WTC11 (cell line): ENCODE results near the gene TGFBR1. TPM values are rescaled to one million over a fixed set of nuclear protein-coding genes. Genes with fewer than 3 reads are reported as not detected.

Experiments used
- ATAC-seq: fragments of 200-7000 bp; cut with Tn5 transposase; 2 replicates; pipeline ENCODE4 v1.10.0; 2021; ENCODE audit warnings: mild to moderate bottlenecking, moderate library complexity
- CTCF ChIA-PET: fragments of 300-600 bp; sonication (Branson Sonifier 250); formaldehyde crosslinking; loops from one replicate; lab custom pipeline; 2021; ENCODE audit warnings: antibody characterized with exemption; lab: Charles Lee
- POLR2A ChIA-PET: fragments of 350-600 bp; sonication (Branson Sonifier 250); formaldehyde crosslinking; loops from one replicate; lab custom pipeline; 2021; ENCODE audit warnings: antibody characterized with exemption; lab: Charles Lee
- DNase-seq: peaks from one replicate; pipeline ENCODE4 v3.0.0; 2021; ENCODE audit warnings: low spot score
- H3K27ac Mint-ChIP-seq: 2 replicates; pipeline ENCODE4 v1.8.0; 2021; ENCODE audit warnings: mixed read lengths
- H3K27me3 Mint-ChIP-seq: 2 replicates; pipeline ENCODE4 v1.8.0; 2021; ENCODE audit warnings: low read depth, mild to moderate bottlenecking, moderate library complexity, mixed read lengths
- H3K36me3 Mint-ChIP-seq: 2 replicates; pipeline ENCODE4 v1.8.0; 2021; ENCODE audit warnings: mixed read lengths
- H3K4me1 Mint-ChIP-seq: 2 replicates; pipeline ENCODE4 v1.8.0; 2022; ENCODE audit warnings: mixed read lengths
- H3K4me3 Mint-ChIP-seq: 2 replicates; pipeline ENCODE4 v1.8.0; 2021; ENCODE audit warnings: mild to moderate bottlenecking, moderate library complexity, mixed read lengths
- H3K9me3 Mint-ChIP-seq: 2 replicates; pipeline ENCODE4 v1.8.0; 2021; ENCODE audit warnings: mixed read lengths
- ELF4 ChIP-seq: sonication (generic); formaldehyde crosslinking; IDR thresholded peaks from 2 replicates; pipeline ENCODE4 v1.8.1; 2022; ENCODE audit warnings: low read depth, mild to moderate bottlenecking, moderate library complexity, missing genetic modification reagents
- JAZF1 ChIP-seq: fragments of 250-450 bp; sonication (Bioruptor Pico); IDR thresholded peaks from 2 replicates; pipeline ENCODE4 v1.9.0; 2021; ENCODE audit warnings: moderate library complexity, mild to moderate bottlenecking, inconsistent platforms
- NFE2L1 ChIP-seq: sonication (generic); formaldehyde crosslinking; IDR thresholded peaks from 2 replicates; pipeline ENCODE4 v1.8.1; 2023; ENCODE audit warnings: missing genetic modification reagents
- NFYB ChIP-seq: sonication (generic); formaldehyde crosslinking; conservative IDR thresholded peaks from 2 replicates; pipeline ENCODE4 v1.8.0; 2022; ENCODE audit warnings: low read depth, missing genetic modification reagents
- NR2C2 ChIP-seq: sonication (generic); formaldehyde crosslinking; IDR thresholded peaks from 2 replicates; pipeline ENCODE4 v1.8.0; 2022; ENCODE audit warnings: mild to moderate bottlenecking, missing genetic modification reagents
- RELA ChIP-seq: sonication (generic); formaldehyde crosslinking; IDR thresholded peaks from 2 replicates; pipeline ENCODE4 v1.8.1; 2022; ENCODE audit warnings: missing genetic modification reagents, mild to moderate bottlenecking, borderline replicate concordance
- SOX15 ChIP-seq: fragments of 250-450 bp; sonication (Bioruptor Pico); IDR thresholded peaks from 2 replicates; pipeline ENCODE4 v1.9.0; 2021; ENCODE audit warnings: mild to moderate bottlenecking
- ZNF138 ChIP-seq: sonication (generic); formaldehyde crosslinking; conservative IDR thresholded peaks from 2 replicates; pipeline ENCODE4 v1.8.1; 2022; ENCODE audit warnings: mild to moderate bottlenecking, moderate library complexity, missing genetic modification reagents
- ZNF263 ChIP-seq: sonication (generic); formaldehyde crosslinking; IDR thresholded peaks from 2 replicates; pipeline ENCODE4 v1.8.1; 2022; ENCODE audit warnings: low read depth, mild to moderate bottlenecking, moderate library complexity, missing genetic modification reagents
- ZNF416 ChIP-seq: fragments of 250-450 bp; sonication (Bioruptor Pico); IDR thresholded peaks from 2 replicates; pipeline ENCODE4 v1.9.0; 2021; ENCODE audit warnings: mild to moderate bottlenecking, inconsistent platforms
- ZNF423 ChIP-seq: fragments of 250-450 bp; sonication (Bioruptor Pico); IDR thresholded peaks from 2 replicates; pipeline ENCODE4 v2.1.2; 2022; ENCODE audit warnings: mild to moderate bottlenecking, moderate library complexity
- total RNA-seq: library from RNA; stranded (reverse); gene quantifications from 3 replicates; pipeline ENCODE4 v1.2.3, GENCODE V29; 2021
- TF ChIP-seq, protein P1 (sequence below): sonication (generic); formaldehyde crosslinking; IDR thresholded peaks from 2 replicates; pipeline ENCODE4 v1.8.0; 2022; ENCODE audit warnings: missing genetic modification reagents
- TF ChIP-seq, protein P2 (sequence below): sonication (generic); formaldehyde crosslinking; IDR thresholded peaks from 2 replicates; pipeline ENCODE4 v1.8.0; 2023; ENCODE audit warnings: missing genetic modification reagents
- TF ChIP-seq, protein P3 (sequence below): sonication (generic); formaldehyde crosslinking; IDR thresholded peaks from 2 replicates; pipeline ENCODE4 v1.8.1; 2022; ENCODE audit warnings: mild to moderate bottlenecking, moderate library complexity, missing genetic modification reagents
- TF ChIP-seq, protein P4 (sequence below): fragments of 200-600 bp; IDR thresholded peaks from 2 replicates; pipeline ENCODE4 v1.8.0; 2022; ENCODE audit warnings: antibody characterized with exemption
- TF ChIP-seq, protein P5 (sequence below): fragments of 250-450 bp; sonication (Bioruptor Pico); IDR thresholded peaks from 2 replicates; pipeline ENCODE4 v1.9.0; 2021; ENCODE audit warnings: mild to moderate bottlenecking
- TF ChIP-seq, protein P6 (sequence below): sonication (generic); formaldehyde crosslinking; IDR thresholded peaks from 2 replicates; pipeline ENCODE4 v1.8.1; 2022; ENCODE audit warnings: mild to moderate bottlenecking, missing genetic modification reagents, moderate library complexity, borderline replicate concordance

Gene TGFBR1
- total RNA-seq, 1 experiment from 2014 or later: 42.4 TPM

DNA sequence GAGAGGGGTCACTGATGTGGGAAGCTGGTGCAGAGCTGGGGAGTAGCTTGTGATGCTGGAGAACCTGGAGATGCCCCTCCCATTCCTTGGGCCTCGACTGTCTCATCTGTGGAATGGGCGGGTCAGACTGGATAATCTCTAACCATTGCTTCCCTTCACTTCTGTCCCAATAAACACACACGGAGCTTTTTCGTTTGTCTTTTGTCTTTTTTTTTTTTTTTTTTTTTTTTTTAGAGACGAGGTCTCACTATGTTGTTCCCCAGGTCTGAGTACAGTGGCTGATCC is 80.4 kb downstream of the TGFBR1 start (continued):
- TF ChIP-seq, protein P1, sequence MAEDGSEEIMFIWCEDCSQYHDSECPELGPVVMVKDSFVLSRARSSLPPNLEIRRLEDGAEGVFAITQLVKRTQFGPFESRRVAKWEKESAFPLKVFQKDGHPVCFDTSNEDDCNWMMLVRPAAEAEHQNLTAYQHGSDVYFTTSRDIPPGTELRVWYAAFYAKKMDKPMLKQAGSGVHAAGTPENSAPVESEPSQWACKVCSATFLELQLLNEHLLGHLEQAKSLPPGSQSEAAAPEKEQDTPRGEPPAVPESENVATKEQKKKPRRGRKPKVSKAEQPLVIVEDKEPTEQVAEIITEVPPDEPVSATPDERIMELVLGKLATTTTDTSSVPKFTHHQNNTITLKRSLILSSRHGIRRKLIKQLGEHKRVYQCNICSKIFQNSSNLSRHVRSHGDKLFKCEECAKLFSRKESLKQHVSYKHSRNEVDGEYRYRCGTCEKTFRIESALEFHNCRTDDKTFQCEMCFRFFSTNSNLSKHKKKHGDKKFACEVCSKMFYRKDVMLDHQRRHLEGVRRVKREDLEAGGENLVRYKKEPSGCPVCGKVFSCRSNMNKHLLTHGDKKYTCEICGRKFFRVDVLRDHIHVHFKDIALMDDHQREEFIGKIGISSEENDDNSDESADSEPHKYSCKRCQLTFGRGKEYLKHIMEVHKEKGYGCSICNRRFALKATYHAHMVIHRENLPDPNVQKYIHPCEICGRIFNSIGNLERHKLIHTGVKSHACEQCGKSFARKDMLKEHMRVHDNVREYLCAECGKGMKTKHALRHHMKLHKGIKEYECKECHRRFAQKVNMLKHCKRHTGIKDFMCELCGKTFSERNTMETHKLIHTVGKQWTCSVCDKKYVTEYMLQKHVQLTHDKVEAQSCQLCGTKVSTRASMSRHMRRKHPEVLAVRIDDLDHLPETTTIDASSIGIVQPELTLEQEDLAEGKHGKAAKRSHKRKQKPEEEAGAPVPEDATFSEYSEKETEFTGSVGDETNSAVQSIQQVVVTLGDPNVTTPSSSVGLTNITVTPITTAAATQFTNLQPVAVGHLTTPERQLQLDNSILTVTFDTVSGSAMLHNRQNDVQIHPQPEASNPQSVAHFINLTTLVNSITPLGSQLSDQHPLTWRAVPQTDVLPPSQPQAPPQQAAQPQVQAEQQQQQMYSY (CRISPR knock-in tag): no peak
- TF ChIP-seq, all 79 proteins: peak for 0

DNA sequence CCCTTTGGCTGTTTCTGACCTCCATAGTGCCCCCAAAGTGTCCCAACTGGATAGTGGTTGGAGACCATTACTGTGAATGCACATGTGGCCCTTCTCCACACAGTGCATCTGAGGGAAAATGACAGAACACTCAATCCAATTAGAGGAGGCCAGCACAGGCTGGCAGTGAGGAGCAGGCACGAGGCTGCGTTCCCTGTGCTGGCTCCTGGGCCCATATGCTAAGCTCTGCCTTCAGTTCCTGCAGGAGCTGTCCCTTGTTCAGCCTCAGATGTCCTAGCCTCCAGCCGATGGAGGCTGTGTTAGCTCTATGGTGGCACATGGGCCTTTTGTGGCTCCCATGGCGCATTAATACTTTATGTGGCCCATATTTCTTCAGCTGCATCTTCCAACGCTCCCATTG is 81.0 kb downstream of the TGFBR1 start:
- Mint-ChIP-seq H3K4me3 (no peak overlapping the region), H3K27me3 (peaks cover 2% of the 10 kb centered on the region; the same call in 1 of the 2 replicates), H3K27ac (no peak overlapping the region), H3K9me3 (no peaks in the 10 kb centered on the region), H3K4me1 (peaks cover 17% of the 10 kb centered on the region), H3K36me3 (no peaks in the 10 kb centered on the region)
- TF ChIP-seq, protein P2, sequence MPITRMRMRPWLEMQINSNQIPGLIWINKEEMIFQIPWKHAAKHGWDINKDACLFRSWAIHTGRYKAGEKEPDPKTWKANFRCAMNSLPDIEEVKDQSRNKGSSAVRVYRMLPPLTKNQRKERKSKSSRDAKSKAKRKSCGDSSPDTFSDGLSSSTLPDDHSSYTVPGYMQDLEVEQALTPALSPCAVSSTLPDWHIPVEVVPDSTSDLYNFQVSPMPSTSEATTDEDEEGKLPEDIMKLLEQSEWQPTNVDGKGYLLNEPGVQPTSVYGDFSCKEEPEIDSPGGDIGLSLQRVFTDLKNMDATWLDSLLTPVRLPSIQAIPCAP: no peak
- TF ChIP-seq, protein P3, sequence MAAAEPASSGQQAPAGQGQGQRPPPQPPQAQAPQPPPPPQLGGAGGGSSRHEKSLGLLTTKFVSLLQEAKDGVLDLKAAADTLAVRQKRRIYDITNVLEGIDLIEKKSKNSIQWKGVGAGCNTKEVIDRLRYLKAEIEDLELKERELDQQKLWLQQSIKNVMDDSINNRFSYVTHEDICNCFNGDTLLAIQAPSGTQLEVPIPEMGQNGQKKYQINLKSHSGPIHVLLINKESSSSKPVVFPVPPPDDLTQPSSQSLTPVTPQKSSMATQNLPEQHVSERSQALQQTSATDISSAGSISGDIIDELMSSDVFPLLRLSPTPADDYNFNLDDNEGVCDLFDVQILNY (CRISPR knock-in tag): no peak
- TF ChIP-seq, protein P4, sequence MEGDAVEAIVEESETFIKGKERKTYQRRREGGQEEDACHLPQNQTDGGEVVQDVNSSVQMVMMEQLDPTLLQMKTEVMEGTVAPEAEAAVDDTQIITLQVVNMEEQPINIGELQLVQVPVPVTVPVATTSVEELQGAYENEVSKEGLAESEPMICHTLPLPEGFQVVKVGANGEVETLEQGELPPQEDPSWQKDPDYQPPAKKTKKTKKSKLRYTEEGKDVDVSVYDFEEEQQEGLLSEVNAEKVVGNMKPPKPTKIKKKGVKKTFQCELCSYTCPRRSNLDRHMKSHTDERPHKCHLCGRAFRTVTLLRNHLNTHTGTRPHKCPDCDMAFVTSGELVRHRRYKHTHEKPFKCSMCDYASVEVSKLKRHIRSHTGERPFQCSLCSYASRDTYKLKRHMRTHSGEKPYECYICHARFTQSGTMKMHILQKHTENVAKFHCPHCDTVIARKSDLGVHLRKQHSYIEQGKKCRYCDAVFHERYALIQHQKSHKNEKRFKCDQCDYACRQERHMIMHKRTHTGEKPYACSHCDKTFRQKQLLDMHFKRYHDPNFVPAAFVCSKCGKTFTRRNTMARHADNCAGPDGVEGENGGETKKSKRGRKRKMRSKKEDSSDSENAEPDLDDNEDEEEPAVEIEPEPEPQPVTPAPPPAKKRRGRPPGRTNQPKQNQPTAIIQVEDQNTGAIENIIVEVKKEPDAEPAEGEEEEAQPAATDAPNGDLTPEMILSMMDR: no peak
- TF ChIP-seq NFE2L1 (CRISPR knock-in tag) (no peak), JAZF1 (CRISPR knock-in tag) (no peak), ZNF263 (CRISPR knock-in tag) (no peak), NR2C2 (no peak), SOX15 (CRISPR knock-in tag) (no peak)
- TF ChIP-seq, protein P5, sequence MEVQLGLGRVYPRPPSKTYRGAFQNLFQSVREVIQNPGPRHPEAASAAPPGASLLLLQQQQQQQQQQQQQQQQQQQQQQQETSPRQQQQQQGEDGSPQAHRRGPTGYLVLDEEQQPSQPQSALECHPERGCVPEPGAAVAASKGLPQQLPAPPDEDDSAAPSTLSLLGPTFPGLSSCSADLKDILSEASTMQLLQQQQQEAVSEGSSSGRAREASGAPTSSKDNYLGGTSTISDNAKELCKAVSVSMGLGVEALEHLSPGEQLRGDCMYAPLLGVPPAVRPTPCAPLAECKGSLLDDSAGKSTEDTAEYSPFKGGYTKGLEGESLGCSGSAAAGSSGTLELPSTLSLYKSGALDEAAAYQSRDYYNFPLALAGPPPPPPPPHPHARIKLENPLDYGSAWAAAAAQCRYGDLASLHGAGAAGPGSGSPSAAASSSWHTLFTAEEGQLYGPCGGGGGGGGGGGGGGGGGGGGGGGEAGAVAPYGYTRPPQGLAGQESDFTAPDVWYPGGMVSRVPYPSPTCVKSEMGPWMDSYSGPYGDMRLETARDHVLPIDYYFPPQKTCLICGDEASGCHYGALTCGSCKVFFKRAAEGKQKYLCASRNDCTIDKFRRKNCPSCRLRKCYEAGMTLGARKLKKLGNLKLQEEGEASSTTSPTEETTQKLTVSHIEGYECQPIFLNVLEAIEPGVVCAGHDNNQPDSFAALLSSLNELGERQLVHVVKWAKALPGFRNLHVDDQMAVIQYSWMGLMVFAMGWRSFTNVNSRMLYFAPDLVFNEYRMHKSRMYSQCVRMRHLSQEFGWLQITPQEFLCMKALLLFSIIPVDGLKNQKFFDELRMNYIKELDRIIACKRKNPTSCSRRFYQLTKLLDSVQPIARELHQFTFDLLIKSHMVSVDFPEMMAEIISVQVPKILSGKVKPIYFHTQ (CRISPR knock-in tag): no peak
- ChIA-PET POLR2A (interaction anchor here (2.5 kb wide), 1 partner anchor 36 kb away, joined by 11 read pairs; the partner anchor contains the start of genes ALG2 and SEC61B), CTCF (interaction anchor here (0.7 to 2.9 kb wide), 4 partner anchors 11 to 784 kb away, joined by 3 to 33 read pairs (median 8); partner anchors contain the start of genes ALG2 and SEC61B)
- ATAC-seq: no peak
- no peak for DNase-seq

DNA sequence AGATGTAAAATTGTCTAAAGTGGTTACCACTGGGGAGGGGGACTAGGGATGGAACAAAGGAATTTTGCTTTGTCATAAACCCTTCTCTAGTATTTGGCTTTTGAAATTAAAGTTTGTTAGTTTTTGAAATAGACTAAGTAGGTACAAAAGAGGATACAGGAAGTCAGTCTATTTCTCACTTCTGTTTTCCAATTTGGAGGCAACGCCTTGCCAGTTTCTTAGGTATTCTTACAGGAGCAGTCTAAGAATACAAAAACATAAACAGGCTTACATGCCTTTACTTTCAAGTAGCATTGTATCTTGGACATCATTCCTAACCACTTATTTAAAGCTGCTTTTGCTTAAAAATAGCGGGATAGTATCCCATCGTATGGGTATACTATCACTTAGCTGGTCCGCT is 82.4 kb downstream of the TGFBR1 start:
- no peaks in the 10 kb centered on the region for H3K9me3 Mint-ChIP-seq
- POLR2A ChIA-PET: no interaction called here
- H3K36me3 Mint-ChIP-seq: no peaks in the 10 kb centered on the region
- H3K4me1 Mint-ChIP-seq: peaks cover 17% of the 10 kb centered on the region
- peaks cover 2% of the 10 kb centered on the region; the same call in 1 of the 2 replicates for H3K27me3 Mint-ChIP-seq
- H3K4me3 Mint-ChIP-seq: no peak overlapping the region
- CTCF ChIA-PET: no interaction called here
- TF ChIP-seq RELA (CRISPR knock-in tag) (no peak), ZNF423 (CRISPR knock-in tag) (no peak), SOX15 (CRISPR knock-in tag) (no peak), ELF4 (no peak), ZNF138 (no peak), NFYB (CRISPR knock-in tag) (no peak), ZNF416 (CRISPR knock-in tag) (no peak)
- TF ChIP-seq, protein P6, sequence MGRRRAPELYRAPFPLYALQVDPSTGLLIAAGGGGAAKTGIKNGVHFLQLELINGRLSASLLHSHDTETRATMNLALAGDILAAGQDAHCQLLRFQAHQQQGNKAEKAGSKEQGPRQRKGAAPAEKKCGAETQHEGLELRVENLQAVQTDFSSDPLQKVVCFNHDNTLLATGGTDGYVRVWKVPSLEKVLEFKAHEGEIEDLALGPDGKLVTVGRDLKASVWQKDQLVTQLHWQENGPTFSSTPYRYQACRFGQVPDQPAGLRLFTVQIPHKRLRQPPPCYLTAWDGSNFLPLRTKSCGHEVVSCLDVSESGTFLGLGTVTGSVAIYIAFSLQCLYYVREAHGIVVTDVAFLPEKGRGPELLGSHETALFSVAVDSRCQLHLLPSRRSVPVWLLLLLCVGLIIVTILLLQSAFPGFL: no peak
- TF ChIP-seq, protein P1 (CRISPR knock-in tag): no peak
- no peak overlapping the region for H3K27ac Mint-ChIP-seq
- no peak for ATAC-seq
- DNase-seq: no peak
